ENCODE data around the gene DLL4. TPM values are rescaled to one million over a fixed set of nuclear protein-coding genes. Genes with fewer than 3 reads are reported as not detected.
"Not testable (repeated sequence)": the region's sequence is repeated elsewhere in the genome, so short reads cannot be mapped to it uniquely, and the experiment has no call there.

Gene DLL4
- total RNA-seq, 1 experiment from 2014 or later = not detected

- no peak for DNase-seq (ENCODE audit: low read depth)
These were observed 29.6 kb downstream of the DLL4 start for GRCh38 chr15:40958723-40959122.

GRCh38 chr15:40959331-40960141 lies 30.4 kb downstream of the DLL4 start:
- DNase-seq (ENCODE audit: low read depth) = no peak

GRCh38 chr15:40960151-40960885 lies 31.2 kb downstream of the DLL4 start:
- DNase-seq (ENCODE audit: low read depth) = no peak

- DNase-seq (ENCODE audit: low read depth) = no peak
These were observed 31.8 kb downstream of the DLL4 start for GRCh38 chr15:40960925-40961324.

GRCh38 chr15:40961740-40962139 lies 32.6 kb downstream of the DLL4 start:
- not testable (repeated sequence) for DNase-seq (ENCODE audit: low read depth)

GRCh38 chr15:40962317-40962716 lies 33.2 kb downstream of the DLL4 start:
- DNase-seq (ENCODE audit: low read depth) = not testable (repeated sequence)

GRCh38 chr15:40963201-40963600 lies 34.1 kb downstream of the DLL4 start:
- no peak for DNase-seq (ENCODE audit: low read depth)

- no peak for DNase-seq (ENCODE audit: low read depth)
These were observed 34.9 kb downstream of the DLL4 start for GRCh38 chr15:40964006-40964405.

- no peak for DNase-seq (ENCODE audit: low read depth)
These were observed 35.5 kb downstream of the DLL4 start for GRCh38 chr15:40964634-40965033.

- DNase-seq (ENCODE audit: low read depth) = no peak
These were observed 39.3 kb downstream of the DLL4 start for GRCh38 chr15:40968290-40969085.

GRCh38 chr15:40969363-40969762 lies 40.2 kb downstream of the DLL4 start:
- no peak for DNase-seq (ENCODE audit: low read depth)

- no peak for DNase-seq (ENCODE audit: low read depth)
These were observed 45.7 kb downstream of the DLL4 start for GRCh38 chr15:40974879-40975278.

- no peak for DNase-seq (ENCODE audit: low read depth)
These were observed 47.7 kb downstream of the DLL4 start for GRCh38 chr15:40976819-40977218.

GRCh38 chr15:40978141-40978540 lies 49.0 kb downstream of the DLL4 start:
- no peak for DNase-seq (ENCODE audit: low read depth)

GRCh38 chr15:40978562-40978961 lies 49.4 kb downstream of the DLL4 start:
- DNase-seq (ENCODE audit: low read depth) = no peak

GRCh38 chr15:40981186-40981585 lies 52.0 kb downstream of the DLL4 start:
- no peak for DNase-seq (ENCODE audit: low read depth)

- DNase-seq (ENCODE audit: low read depth) = peak; percentile 68
These were observed 53.7 kb downstream of the DLL4 start for GRCh38 chr15:40982855-40983254.

GRCh38 chr15:40984406-40984805 lies 55.3 kb downstream of the DLL4 start:
- DNase-seq (ENCODE audit: low read depth) = no peak

- peak; percentile 60 for DNase-seq (ENCODE audit: low read depth)
These were observed 55.8 kb downstream of the DLL4 start for GRCh38 chr15:40984964-40985363.

- DNase-seq (ENCODE audit: low read depth) = peak; percentile 11
These were observed 56.6 kb downstream of the DLL4 start for GRCh38 chr15:40985541-40986330.

- DNase-seq (ENCODE audit: low read depth) = no peak
These were observed 57.7 kb downstream of the DLL4 start for GRCh38 chr15:40986820-40987219.
